ENCODE data around the gene SFXN1.

The SFXN1 gene

DNA sequence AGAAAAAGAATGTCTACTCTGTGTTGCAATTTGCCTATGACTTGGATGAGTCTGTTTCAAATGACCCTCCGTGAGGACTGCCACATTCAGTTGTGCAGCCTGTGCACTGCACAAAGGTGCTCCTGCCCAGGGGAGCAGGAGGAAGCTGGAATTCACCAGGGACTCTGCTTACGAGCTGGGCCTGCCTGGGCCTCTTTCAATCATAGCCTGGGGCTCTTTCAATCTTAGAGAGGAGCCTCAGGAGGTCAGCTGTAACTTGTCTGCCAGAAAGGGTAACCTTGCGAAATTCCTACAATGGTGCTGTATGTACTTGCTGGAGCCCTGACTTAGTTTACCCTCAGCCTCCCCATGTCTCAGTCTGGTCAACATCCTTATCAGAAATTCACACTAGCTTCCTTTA is 8.4 kb upstream of the SFXN1 start:
- Histone ChIP-seq H2BK15ac (ENCODE audit: low read depth, poor library complexity, severe bottlenecking) (no peak overlapping the region), H3K79me1 (replicated peaks; ENCODE audit: low read length, poor library complexity, severe bottlenecking) (no peaks in the 10 kb centered on the region), H3K4me1 (ENCODE audit: control insufficient read depth, insufficient read depth, low read depth, low read length) (no peaks in the 10 kb centered on the region), H3K23ac (ENCODE audit: low read length in 2 of 2) (no peak overlapping the region), H3K36me3 (ENCODE audit: control insufficient read depth in 1 of 2, insufficient read depth in 2 of 2, low read depth in 1 of 2, low read length in 2 of 2) (no peaks in the 10 kb centered on the region), H2BK12ac (ENCODE audit: low read length in 2 of 2) (no peak overlapping the region), H2AFZ (ENCODE audit: low read depth, low read length) (no peak overlapping the region), H4K91ac (ENCODE audit: low read length) (no peak overlapping the region), H3K27me3 (ENCODE audit: control insufficient read depth in 1 of 2, insufficient read depth in 1 of 2, low read length in 2 of 2) (peaks cover 22 to 23% of the 10 kb centered on the region in 2 experiments), H3K4ac (ENCODE audit: low read depth in 1 of 2, low read length in 2 of 2) (no peak overlapping the region), H3K4me2 (ENCODE audit: low read length, poor library complexity, severe bottlenecking) (no peak overlapping the region), H2BK5ac (ENCODE audit: low read depth, low read length, poor library complexity, severe bottlenecking) (no peak overlapping the region), H3K9ac (ENCODE audit: low read length) (no peak overlapping the region), H2BK120ac (ENCODE audit: low read depth, low read length) (no peak overlapping the region), H3K18ac (ENCODE audit: low read depth in 1 of 2, low read length in 2 of 2) (no peak overlapping the region), H3K4me3 (ENCODE audit: insufficient read depth in 1 of 2, low read depth in 1 of 2, low read length in 2 of 2) (no peak overlapping the region), H4K8ac (ENCODE audit: low read length) (no peak overlapping the region), H3K9me3 (ENCODE audit: control insufficient read depth, low read length) (no peaks in the 10 kb centered on the region), H3K27ac (ENCODE audit: low read length, poor library complexity, severe bottlenecking) (no peak overlapping the region), H2AK5ac (ENCODE audit: low read length, severe bottlenecking) (no peak overlapping the region), H3K14ac (ENCODE audit: low read length in 2 of 2) (no peak overlapping the region)
- no peak for DNase-seq
- WGBS: 58% methylated on average over 3 of the region's 3 CpGs

DNA sequence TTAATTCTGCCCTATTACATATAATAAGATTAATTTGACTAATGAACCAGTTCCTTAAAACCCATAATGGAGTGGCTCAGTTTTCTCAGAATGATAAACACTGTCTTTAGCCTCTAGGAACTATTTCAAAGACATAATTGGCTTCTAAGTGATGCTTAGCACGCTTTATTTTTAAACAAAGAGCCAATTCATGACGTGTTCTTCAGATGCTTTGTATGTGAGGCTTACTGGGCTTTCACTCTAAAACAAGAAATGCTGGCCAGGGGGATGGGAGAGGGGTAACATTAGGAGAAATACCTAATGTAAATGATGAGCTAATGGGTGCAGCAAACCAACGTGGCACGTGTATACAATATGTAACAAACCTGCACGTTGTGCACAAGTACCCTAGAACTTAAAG is 7.6 kb upstream of the SFXN1 start:
- Histone ChIP-seq H3K9me3 (ENCODE audit: control insufficient read depth, low read length) (no peaks in the 10 kb centered on the region), H3K27ac (ENCODE audit: low read length, poor library complexity, severe bottlenecking) (no peak overlapping the region), H4K91ac (ENCODE audit: low read length) (no peak overlapping the region), H3K4ac (ENCODE audit: low read depth in 1 of 2, low read length in 2 of 2) (no peak overlapping the region), H3K23ac (ENCODE audit: low read length in 2 of 2) (no peak overlapping the region), H3K14ac (ENCODE audit: low read length in 2 of 2) (no peak overlapping the region), H2BK12ac (ENCODE audit: low read length in 2 of 2) (no peak overlapping the region), H3K27me3 (ENCODE audit: control insufficient read depth in 1 of 2, insufficient read depth in 1 of 2, low read length in 2 of 2) (peaks cover 25 to 26% of the 10 kb centered on the region in 2 experiments), H3K18ac (ENCODE audit: low read depth in 1 of 2, low read length in 2 of 2) (no peak overlapping the region), H3K4me1 (ENCODE audit: control insufficient read depth, insufficient read depth, low read depth, low read length) (no peaks in the 10 kb centered on the region), H3K79me1 (replicated peaks; ENCODE audit: low read length, poor library complexity, severe bottlenecking) (no peaks in the 10 kb centered on the region), H2AFZ (ENCODE audit: low read depth, low read length) (no peak overlapping the region), H3K4me3 (ENCODE audit: insufficient read depth in 1 of 2, low read depth in 1 of 2, low read length in 2 of 2) (no peak overlapping the region), H3K9ac (ENCODE audit: low read length) (no peak overlapping the region), H2BK120ac (ENCODE audit: low read depth, low read length) (no peak overlapping the region), H3K36me3 (ENCODE audit: control insufficient read depth in 1 of 2, insufficient read depth in 2 of 2, low read depth in 1 of 2, low read length in 2 of 2) (no peaks in the 10 kb centered on the region), H2BK15ac (ENCODE audit: low read depth, poor library complexity, severe bottlenecking) (no peak overlapping the region), H2AK5ac (ENCODE audit: low read length, severe bottlenecking) (no peak overlapping the region), H2BK5ac (ENCODE audit: low read depth, low read length, poor library complexity, severe bottlenecking) (no peak overlapping the region), H3K4me2 (ENCODE audit: low read length, poor library complexity, severe bottlenecking) (no peak overlapping the region), H4K8ac (ENCODE audit: low read length) (no peak overlapping the region)
- 91% methylated on average over 2 of the region's 5 CpGs for WGBS
- no peak for DNase-seq

DNA sequence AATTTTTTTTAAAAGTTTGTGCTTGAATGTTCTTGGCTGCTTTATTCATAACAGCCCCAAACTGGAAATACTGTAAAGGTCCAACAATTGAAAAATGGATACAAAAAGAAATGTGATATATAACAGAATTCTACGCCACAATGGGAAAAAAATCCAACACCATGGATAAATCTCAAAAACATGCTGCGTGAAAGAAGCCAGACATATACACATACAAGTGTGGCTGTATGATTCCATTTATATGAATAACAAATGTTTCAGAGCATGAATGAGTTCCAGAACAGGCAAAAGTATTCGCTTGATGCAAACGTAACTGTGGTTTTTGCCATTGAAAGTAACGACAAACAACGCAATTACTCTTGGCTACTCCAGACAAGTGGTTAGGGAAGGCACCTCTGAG is 7.2 kb upstream of the SFXN1 start:
- no peak overlapping the region for H3K18ac ChIP-seq (ENCODE audit: low read depth in 1 of 2, low read length in 2 of 2)
- H2AFZ ChIP-seq (ENCODE audit: low read depth, low read length): no peak overlapping the region
- no peaks in the 10 kb centered on the region for H3K36me3 ChIP-seq (ENCODE audit: control insufficient read depth in 1 of 2, insufficient read depth in 2 of 2, low read depth in 1 of 2, low read length in 2 of 2)
- no peak for DNase-seq
- WGBS: 95% methylated on average over 5 of the region's 6 CpGs
- H3K9me3 ChIP-seq (ENCODE audit: control insufficient read depth, low read length): no peaks in the 10 kb centered on the region
- no peak overlapping the region for H2AK5ac ChIP-seq (ENCODE audit: low read length, severe bottlenecking)
- no peak overlapping the region for H3K23ac ChIP-seq (ENCODE audit: low read length in 2 of 2)
- H2BK15ac ChIP-seq (ENCODE audit: low read depth, poor library complexity, severe bottlenecking): no peak overlapping the region
- no peak overlapping the region for H3K4ac ChIP-seq (ENCODE audit: low read depth in 1 of 2, low read length in 2 of 2)
- H3K79me1 ChIP-seq (replicated peaks; ENCODE audit: low read length, poor library complexity, severe bottlenecking): no peaks in the 10 kb centered on the region
- no peak overlapping the region for H3K4me2 ChIP-seq (ENCODE audit: low read length, poor library complexity, severe bottlenecking)
- no peak overlapping the region for H3K9ac ChIP-seq (ENCODE audit: low read length)
- no peak overlapping the region for H2BK120ac ChIP-seq (ENCODE audit: low read depth, low read length)
- no peaks in the 10 kb centered on the region for H3K4me1 ChIP-seq (ENCODE audit: control insufficient read depth, insufficient read depth, low read depth, low read length)
- no peak overlapping the region for H3K27ac ChIP-seq (ENCODE audit: low read length, poor library complexity, severe bottlenecking)
- no peak overlapping the region for H2BK5ac ChIP-seq (ENCODE audit: low read depth, low read length, poor library complexity, severe bottlenecking)
- H2BK12ac ChIP-seq (ENCODE audit: low read length in 2 of 2): no peak overlapping the region
- H4K91ac ChIP-seq (ENCODE audit: low read length): no peak overlapping the region
- no peak overlapping the region for H3K14ac ChIP-seq (ENCODE audit: low read length in 2 of 2)
- peaks cover 21 to 28% of the 10 kb centered on the region in 2 experiments for H3K27me3 ChIP-seq (ENCODE audit: control insufficient read depth in 1 of 2, insufficient read depth in 1 of 2, low read length in 2 of 2)
- no peak overlapping the region for H3K4me3 ChIP-seq (ENCODE audit: insufficient read depth in 1 of 2, low read depth in 1 of 2, low read length in 2 of 2)
- no peak overlapping the region for H4K8ac ChIP-seq (ENCODE audit: low read length)

DNA sequence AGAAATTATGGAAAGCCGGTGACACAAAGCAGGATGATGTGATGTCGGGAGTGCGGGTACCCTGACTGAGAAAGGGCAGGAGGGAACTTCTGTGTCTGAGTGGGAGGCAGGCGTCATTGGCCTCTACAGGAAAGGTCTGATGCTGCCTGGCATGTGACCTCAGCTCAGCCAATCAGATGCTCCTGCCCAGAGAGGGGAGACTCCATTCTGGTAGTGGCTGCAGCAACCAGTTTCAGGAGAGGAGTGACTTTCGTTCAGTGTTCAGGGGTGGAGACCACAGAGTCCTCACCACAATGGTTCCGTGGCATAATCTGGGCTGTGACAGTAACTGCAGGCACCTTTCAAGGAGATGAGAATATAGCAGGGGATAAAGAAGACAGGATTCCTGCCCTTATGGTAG is 6.7 kb upstream of the SFXN1 start:
- no peak overlapping the region for H3K9ac ChIP-seq (ENCODE audit: low read length)
- no peak overlapping the region for H3K4me3 ChIP-seq (ENCODE audit: insufficient read depth in 1 of 2, low read depth in 1 of 2, low read length in 2 of 2)
- peaks cover 17 to 28% of the 10 kb centered on the region in 2 experiments for H3K27me3 ChIP-seq (ENCODE audit: control insufficient read depth in 1 of 2, insufficient read depth in 1 of 2, low read length in 2 of 2)
- H3K4ac ChIP-seq (ENCODE audit: low read depth in 1 of 2, low read length in 2 of 2): no peak overlapping the region
- no peak overlapping the region for H2AFZ ChIP-seq (ENCODE audit: low read depth, low read length)
- no peak overlapping the region for H2BK15ac ChIP-seq (ENCODE audit: low read depth, poor library complexity, severe bottlenecking)
- 66% methylated on average over 6 of the region's 6 CpGs for WGBS
- H3K27ac ChIP-seq (ENCODE audit: low read length, poor library complexity, severe bottlenecking): no peak overlapping the region
- H2AK5ac ChIP-seq (ENCODE audit: low read length, severe bottlenecking): no peak overlapping the region
- no peak for DNase-seq
- no peak overlapping the region for H3K18ac ChIP-seq (ENCODE audit: low read depth in 1 of 2, low read length in 2 of 2)
- no peaks in the 10 kb centered on the region for H3K4me1 ChIP-seq (ENCODE audit: control insufficient read depth, insufficient read depth, low read depth, low read length)
- H3K36me3 ChIP-seq (ENCODE audit: control insufficient read depth in 1 of 2, insufficient read depth in 2 of 2, low read depth in 1 of 2, low read length in 2 of 2): no peaks in the 10 kb centered on the region
- no peak overlapping the region for H4K8ac ChIP-seq (ENCODE audit: low read length)
- no peak overlapping the region for H2BK12ac ChIP-seq (ENCODE audit: low read length in 2 of 2)
- no peak overlapping the region for H3K4me2 ChIP-seq (ENCODE audit: low read length, poor library complexity, severe bottlenecking)
- H3K79me1 ChIP-seq (replicated peaks; ENCODE audit: low read length, poor library complexity, severe bottlenecking): no peaks in the 10 kb centered on the region
- no peak overlapping the region for H4K91ac ChIP-seq (ENCODE audit: low read length)
- no peak overlapping the region for H2BK5ac ChIP-seq (ENCODE audit: low read depth, low read length, poor library complexity, severe bottlenecking)
- H3K23ac ChIP-seq (ENCODE audit: low read length in 2 of 2): no peak overlapping the region
- H3K9me3 ChIP-seq (ENCODE audit: control insufficient read depth, low read length): no peaks in the 10 kb centered on the region
- no peak overlapping the region for H2BK120ac ChIP-seq (ENCODE audit: low read depth, low read length)
- no peak overlapping the region for H3K14ac ChIP-seq (ENCODE audit: low read length in 2 of 2)

All from mesenchymal stem cell (in vitro differentiated cells and primary cell).